Activated effector memory CD4-positive, alpha-beta T cell treated with Interleukin-2 at 50 U/mL for 16 hours (primary cell): ENCODE results near the gene NEDD1.

Experiments used
- DNase-seq: peaks from one replicate; pipeline ENCODE4 v3.0.0-alpha.2; 2020

Gene NEDD1

GRCh38 chr12:96906849-96907670, at the start of gene NEDD1:
NEDD1 (plus strand) TSS chr12:96907257; CDS start chr12:96909760, 2,503 bp downstream.
- DNase-seq, result peak; percentile 77

GRCh38 chr12:96858162-96858561, 48.9 kb upstream of the NEDD1 start:
- DNase-seq, result no peak

- DNase-seq, result no peak
Measured at GRCh38 chr12:96861656-96862055, 45.4 kb upstream of the NEDD1 start.

GRCh38 chr12:96862326-96862725, 44.7 kb upstream of the NEDD1 start:
- DNase-seq, result no peak

- no peak for DNase-seq
Measured at GRCh38 chr12:96864335-96864734, 42.7 kb upstream of the NEDD1 start.

GRCh38 chr12:96866801-96867590, 40.1 kb upstream of the NEDD1 start:
- DNase-seq, result no peak

GRCh38 chr12:96870946-96871345, 36.1 kb upstream of the NEDD1 start:
- no peak for DNase-seq

GRCh38 chr12:96872961-96873360, 34.1 kb upstream of the NEDD1 start:
- DNase-seq, result no peak

- DNase-seq, result no peak
Measured at GRCh38 chr12:96874211-96874610, 32.8 kb upstream of the NEDD1 start.

GRCh38 chr12:96876966-96877365, 30.1 kb upstream of the NEDD1 start:
- no peak for DNase-seq

GRCh38 chr12:96878704-96879103, 28.4 kb upstream of the NEDD1 start:
- no peak for DNase-seq

- DNase-seq, result no peak
Measured at GRCh38 chr12:96879301-96879700, 27.8 kb upstream of the NEDD1 start.

- DNase-seq, result no peak
Measured at GRCh38 chr12:96880220-96880619, 26.8 kb upstream of the NEDD1 start.

- no peak for DNase-seq
Measured at GRCh38 chr12:96881608-96882007, 25.4 kb upstream of the NEDD1 start.

GRCh38 chr12:96882862-96883261, 24.2 kb upstream of the NEDD1 start:
- DNase-seq, result no peak

- no peak for DNase-seq
Measured at GRCh38 chr12:96883571-96883970, 23.5 kb upstream of the NEDD1 start.

GRCh38 chr12:96886998-96887677, 19.9 kb upstream of the NEDD1 start:
- no peak for DNase-seq

GRCh38 chr12:96889273-96889933, 17.7 kb upstream of the NEDD1 start:
- DNase-seq, result no peak

GRCh38 chr12:96890331-96890730, 16.7 kb upstream of the NEDD1 start:
- no peak for DNase-seq

GRCh38 chr12:96892104-96892503, 15.0 kb upstream of the NEDD1 start:
- no peak for DNase-seq

- no peak for DNase-seq
Measured at GRCh38 chr12:96897421-96897820, 9.6 kb upstream of the NEDD1 start.

- no peak for DNase-seq
Measured at GRCh38 chr12:96901175-96901574, 5.9 kb upstream of the NEDD1 start.

GRCh38 chr12:96902076-96902475, 5.0 kb upstream of the NEDD1 start:
- no peak for DNase-seq
